Islet precursor cell (in vitro differentiated cells): ENCODE data around the gene CLMN.
A peak's percentile ranks its signal among the peaks of the same experiment; 100 is the strongest.

Experiments used
- DNase-seq: peaks from one replicate; pipeline ENCODE4 v3.0.0-alpha.2; 2018

Gene CLMN

GRCh38 chr14:95237121-95237957 is 82.4 kb downstream of the CLMN start:
- no peak for DNase-seq

- DNase-seq: no peak
Observed at GRCh38 chr14:95236221-95236620, 83.5 kb downstream of the CLMN start.

GRCh38 chr14:95235767-95236166 is 83.9 kb downstream of the CLMN start:
- no peak for DNase-seq

DNA sequence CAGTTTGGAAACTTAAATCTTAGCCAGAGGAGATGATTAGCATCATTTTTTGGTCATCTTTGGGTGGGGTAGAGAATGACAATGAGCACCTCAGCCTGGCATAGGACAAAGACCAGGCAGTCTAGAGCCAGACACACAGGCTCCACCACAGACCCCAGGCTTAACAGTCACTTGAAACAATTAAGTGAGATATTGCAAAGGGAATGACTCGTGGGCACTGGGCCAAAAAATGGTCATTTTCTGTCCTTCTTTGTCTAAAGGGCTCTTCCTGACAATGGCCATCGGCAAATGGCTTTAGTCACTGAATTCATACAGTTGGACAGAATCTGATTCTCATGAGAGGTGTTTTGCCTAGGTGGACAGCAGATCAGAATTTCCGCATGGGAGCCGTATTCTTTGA is 84.4 kb downstream of the CLMN start:
- no peak for DNase-seq

DNA sequence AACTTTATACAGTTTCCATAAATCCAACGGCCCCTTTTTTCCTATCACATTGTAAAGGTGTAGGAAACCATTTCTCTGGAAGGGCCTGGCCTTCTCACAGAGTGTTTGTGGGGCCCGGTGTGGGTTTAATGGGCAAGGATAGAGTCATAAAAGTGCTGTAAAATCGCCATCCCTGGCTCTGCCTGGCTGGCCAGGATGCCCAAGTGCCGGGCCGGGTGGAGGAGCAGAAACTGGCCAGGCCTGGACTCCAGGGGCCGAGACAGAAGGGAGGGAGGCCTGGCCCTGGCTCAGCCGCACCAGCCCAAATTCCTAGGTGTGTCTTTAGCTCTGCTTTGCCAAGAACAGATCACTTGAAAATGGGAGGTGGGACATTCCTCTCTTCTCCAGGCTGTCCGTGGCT is 85.3 kb downstream of the CLMN start:
- peak; percentile 69 for DNase-seq

- no peak for DNase-seq
Observed at GRCh38 chr14:95233702-95234241, 85.9 kb downstream of the CLMN start.

DNA sequence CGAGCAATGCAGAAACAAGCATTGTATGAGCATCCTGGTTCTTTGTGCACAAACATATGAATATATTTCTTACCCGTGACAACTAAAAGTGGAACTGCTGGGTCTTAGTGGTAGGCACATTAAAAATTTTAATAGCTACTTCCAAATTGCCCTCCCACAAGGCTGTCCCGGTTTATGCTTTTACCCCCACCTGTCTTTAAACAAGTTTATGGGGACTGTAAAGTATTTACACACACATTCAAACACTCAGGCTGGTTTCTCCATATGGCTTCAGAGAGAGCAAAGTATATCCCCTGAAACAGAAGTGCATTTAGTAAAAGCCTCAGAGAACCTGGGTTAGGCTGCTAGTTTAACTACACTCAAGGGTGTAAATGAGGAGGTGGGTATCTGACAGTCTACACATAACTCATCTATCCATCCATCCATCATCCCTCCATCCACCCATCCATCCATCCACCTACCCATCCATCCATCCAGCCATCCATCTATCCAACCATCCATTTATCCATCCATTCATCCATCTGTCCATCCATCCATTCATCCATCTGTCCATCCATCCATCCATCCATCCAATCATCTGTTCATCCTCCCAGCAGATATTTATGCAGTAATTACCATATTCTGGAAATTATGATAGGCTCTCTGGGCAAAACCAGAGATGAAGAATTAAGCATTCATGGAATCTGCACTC is 86.7 kb downstream of the CLMN start:
- DNase-seq: no peak

- no peak for DNase-seq
Observed at GRCh38 chr14:95231966-95232633, 87.6 kb downstream of the CLMN start.

- DNase-seq: no peak
Observed at GRCh38 chr14:95229749-95230148, 90.0 kb downstream of the CLMN start.

DNA sequence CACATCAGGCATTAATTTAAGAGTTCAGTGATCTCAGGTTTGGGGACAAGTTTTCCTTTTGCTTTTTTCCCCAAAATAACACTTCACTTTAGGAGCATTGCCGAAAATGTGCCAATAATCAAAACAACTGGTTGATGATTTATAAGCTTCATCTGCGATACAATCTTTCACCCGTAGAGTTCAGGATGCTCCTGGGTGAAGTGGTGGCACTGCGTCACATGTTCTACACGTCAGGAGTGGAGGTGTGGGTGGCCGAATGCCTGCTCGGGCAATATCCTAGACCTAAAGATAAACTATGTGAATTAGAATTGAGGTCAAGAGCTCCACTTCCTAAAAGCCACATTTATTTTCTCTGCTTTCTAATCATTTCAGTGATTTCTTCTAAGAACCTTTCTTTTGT is 91.5 kb downstream of the CLMN start:
- DNase-seq: no peak

DNA sequence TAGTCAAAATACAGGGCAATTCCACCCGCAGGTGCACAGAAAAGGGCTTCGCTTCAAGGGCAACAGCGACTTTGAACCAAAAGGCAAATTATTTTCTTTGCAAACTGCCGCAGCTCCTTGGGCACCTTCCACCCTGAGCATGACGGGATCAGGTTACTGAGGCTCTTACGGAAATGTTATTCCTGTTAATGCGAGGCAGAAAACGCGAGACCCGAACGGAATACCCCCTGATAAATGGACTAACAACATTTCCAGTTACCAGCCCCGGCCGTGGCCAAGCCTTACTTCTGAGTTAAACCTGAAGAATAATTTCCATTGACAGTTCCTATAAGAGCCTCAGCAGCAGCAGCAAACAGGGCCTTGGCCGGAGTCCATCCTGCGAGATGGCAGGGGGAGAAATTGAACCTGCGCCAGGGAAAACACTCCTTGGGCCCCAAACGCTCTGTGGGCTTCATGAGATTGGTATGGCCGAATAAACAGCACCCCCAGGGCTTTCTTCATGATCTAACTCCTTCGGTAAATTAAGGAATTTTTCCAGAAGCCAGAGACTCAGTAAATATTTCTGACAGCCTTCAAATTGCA is 92.3 kb downstream of the CLMN start:
- DNase-seq: no peak

DNA sequence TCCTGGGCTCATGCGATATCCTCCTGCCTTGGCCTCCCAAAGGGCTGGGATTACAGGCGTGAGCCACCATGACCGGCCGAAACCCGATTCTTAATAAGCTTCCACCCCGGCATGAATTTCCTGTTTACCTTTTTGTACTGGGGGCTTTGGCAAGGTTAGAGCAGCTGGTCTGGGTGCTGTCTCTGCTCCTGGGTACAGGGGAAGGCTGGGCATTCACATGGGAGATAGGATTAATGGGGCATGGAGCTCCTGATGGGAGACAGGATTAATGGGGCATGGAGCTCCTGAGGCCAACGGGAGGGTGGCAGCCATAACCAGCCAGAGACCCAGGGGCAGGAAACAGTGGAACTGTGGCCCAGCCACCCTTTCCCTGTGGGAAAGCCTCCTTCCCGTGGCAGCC is 92.9 kb downstream of the CLMN start:
- DNase-seq: no peak

- no peak for DNase-seq
Observed at GRCh38 chr14:95225251-95225887, 94.3 kb downstream of the CLMN start.

DNA sequence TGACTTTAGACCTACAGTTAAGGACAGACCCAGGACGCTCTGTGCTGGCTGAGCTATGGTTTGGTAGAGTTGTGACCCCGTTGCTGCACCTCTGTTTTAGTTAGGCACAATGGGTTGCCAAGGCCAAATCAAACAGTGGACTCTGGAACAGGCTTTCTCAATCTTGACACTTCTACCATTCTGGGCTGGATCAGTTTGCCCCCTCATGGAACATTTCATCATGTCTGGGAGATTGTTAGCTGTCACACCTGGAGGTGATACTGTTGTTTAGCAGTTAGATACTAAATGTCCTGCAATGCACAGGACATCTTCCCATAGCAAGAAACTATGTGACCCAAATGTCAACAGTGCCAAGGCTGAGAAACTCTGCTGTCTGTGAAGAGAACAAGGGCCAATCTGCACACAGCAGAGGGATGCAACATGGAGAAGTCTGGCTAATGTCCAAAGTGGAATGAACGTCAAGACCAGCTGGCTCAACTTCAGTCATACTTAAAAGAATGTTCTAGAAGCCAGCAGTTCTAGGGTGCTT is 96.8 kb downstream of the CLMN start:
- DNase-seq: no peak

GRCh38 chr14:95222151-95222631 is 97.5 kb downstream of the CLMN start:
- DNase-seq: peak; percentile 85

GRCh38 chr14:95221531-95221930 is 98.2 kb downstream of the CLMN start:
- no peak for DNase-seq

DNA sequence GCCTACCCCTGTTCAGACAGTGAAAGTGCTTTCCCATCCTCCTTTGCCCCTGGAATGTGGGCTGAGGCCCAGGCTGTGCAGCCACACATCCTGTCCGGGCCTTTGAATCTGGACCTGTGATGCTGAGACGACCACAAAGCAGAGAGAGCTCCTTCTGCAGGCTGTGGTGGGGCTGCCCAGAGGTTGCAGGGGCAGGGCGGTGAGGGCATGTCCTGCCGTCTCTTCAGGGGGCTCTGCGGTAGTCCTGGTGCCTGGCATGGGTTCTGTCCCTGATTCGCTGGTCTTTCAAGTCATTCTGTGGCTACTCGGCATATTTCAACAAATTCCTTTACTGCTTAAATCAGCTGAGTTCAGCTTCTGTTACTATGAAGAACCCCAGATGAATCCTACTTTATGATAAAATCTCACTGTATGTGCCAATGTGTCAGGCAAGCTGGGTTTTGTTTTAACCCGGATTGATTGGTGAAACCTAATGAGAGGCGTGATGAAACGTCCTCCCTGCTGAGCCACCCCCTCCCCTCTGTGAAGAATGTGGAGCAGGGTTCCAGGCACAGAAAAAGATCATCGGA is 99.0 kb downstream of the CLMN start:
- DNase-seq: peak; percentile 92

DNA sequence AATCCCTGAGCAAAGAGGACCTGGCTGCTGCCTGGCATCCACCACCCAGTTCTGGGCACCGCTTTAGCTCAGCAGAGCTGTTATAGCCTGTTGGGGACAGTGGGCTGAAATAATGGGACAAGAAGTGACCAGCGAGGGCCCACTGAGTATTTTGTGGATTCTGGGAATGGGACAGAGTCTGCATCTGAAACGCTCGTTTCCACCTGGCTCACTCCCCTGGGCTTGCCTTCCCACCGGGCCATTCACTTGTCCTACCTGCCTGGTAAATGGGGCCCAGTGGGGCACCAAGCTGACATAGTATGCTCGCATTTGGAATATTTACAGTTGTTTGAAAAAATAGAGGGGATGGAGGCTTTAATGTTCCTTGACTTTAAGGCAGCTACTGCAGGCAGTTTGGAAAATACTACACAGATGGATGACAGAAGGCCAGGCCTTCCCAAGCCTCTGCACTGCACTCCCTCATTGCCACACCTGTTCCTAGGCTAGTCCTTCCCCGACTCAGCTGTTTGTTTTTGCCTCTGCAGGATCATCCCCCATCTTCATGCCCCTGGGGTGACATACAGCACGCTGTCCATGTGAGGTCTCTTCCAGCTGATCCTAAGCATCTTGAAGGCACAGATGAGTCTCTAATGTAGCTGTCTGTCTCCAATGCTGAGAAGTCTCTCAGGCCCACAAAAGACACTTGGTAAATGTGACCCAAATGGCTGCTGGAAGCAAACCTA is 101.1 kb downstream of the CLMN start:
- DNase-seq: no peak

- no peak for DNase-seq
Observed at GRCh38 chr14:95218006-95218405, 101.7 kb downstream of the CLMN start.

DNA sequence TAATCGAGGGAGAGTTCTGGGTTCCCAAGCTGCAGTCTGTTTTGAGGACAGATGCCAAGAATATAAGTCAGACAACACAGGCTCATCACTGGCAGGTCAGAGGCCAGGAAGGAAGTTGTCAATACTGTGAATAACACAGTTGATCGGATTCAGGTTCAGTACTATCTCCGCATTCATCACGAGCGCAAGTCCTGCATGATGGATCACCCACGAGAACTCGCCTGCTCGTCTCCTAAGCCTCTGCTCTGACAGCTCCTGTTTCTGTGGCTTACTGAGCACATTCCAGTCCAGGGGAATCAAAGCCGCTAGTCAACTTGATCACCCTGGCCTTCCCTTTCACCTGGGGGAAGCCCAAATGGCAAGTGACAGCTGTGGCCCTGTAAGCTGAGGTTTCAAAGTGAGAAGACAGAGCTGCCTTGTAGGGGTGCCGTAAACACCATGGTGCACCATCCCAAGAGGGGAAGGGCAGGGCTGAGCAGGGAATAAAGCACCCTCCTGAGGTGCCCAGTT is 102.3 kb downstream of the CLMN start:
- DNase-seq: peak; percentile 91

DNA sequence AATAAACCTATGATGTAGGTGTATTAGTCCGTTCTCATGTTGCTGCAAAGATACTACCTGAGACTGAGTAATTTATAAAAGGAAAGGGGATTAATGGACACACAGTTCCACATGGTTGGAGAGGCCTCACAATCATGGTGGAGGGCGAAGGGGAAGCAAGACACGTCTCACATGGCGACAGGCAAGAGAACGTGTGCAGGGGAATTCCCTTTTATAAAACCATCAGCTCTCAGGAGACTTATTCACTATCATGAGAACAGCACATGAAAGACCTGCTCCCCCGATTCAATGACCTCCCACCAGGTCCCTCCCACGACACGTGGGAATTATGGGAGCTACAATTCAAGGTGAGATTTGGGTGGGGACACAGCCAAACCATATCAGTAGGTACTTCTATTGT is 103.7 kb downstream of the CLMN start:
- no peak for DNase-seq
